ENCODE data around the gene HDAC2.

DNA sequence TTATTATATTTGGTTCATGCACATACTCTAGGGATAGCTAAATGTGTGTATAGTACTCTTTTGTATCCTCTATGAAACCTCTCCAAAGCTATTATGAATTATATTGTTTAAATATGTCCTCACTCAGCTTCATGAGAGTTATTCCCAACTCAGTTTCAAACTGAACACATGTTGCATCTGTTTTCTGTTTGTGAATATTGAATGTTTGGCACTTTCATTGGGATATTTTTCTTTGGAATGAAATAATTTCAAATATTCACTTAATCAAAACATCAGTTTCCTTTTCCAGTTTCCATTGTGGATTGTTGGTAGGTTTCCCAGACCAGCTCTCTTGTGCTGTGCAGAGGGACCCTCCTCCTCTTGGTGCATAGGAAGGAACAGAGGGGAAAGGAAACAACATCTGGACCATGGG, 46.6 kb downstream of the HDAC2 start:
- TF ChIP-seq CTCF (IDR thresholded peaks at IDR 0.05; ENCODE audit: borderline replicate concordance, extremely low read depth, low read length, poor library complexity, severe bottlenecking) (no peak), EZH2 (IDR thresholded peaks at IDR 0.05; ENCODE audit: borderline replicate concordance, low read depth, low read length, severe bottlenecking) (no peak)

Measured in DND-41 (cell line).